Central memory CD4-positive, alpha-beta T cell (primary cell): ENCODE measurements around the gene TRIM40.
A peak's percentile ranks its signal among the peaks of the same experiment; 100 is the strongest.
"Not testable (repeated sequence)": the region's sequence is repeated elsewhere in the genome, so short reads cannot be mapped to it uniquely, and the experiment has no call there.

Experiments used
- DNase-seq: peaks from one replicate; pipeline ENCODE4 v3.0.0; 2022

TRIM40 gene

DNA sequence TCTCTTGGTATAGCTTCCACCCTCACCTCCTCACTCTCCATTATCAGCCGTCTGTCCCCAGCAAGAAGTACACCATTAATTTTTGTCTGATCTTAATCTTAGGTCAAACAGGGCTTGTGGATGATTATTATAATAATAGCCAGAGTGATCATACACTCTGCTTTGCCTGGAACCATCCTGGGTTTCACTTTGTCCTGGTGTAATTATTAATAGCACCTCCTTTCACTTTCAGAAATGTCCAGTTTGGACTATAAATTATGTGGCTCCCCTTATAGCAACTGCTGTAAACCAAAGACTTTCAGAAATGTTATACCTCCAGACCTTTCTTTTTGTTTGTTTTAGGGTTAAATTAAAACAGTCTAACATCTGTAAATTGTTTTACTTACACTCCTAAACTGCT, 22.1 kb upstream of the TRIM40 start:
- DNase-seq: no peak

DNA sequence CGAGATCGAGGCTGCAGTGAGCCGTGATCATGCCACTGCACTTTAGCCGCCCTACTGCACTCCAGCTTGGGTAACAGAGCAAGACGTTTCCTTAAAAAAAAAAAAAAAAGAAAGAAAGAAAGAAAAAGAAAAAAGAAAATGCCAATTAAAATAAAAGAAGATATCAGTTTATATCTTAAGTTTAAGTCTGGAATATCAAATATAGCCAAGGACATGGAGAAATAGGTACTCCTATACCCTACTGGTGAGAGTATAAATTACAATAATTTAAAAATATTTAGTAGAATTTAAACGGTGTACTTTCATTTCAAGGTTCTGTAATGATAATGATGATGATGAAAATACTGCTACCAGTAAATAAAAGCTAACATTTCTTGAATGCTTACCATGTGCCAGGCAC, 19.2 kb upstream of the TRIM40 start:
- DNase-seq: no peak

GRCh38 chr6:30118691-30119090, 17.2 kb upstream of the TRIM40 start:
- DNase-seq: not testable (repeated sequence)

- no peak for DNase-seq
These were observed 14.2 kb upstream of the TRIM40 start for GRCh38 chr6:30121446-30122366.

DNA sequence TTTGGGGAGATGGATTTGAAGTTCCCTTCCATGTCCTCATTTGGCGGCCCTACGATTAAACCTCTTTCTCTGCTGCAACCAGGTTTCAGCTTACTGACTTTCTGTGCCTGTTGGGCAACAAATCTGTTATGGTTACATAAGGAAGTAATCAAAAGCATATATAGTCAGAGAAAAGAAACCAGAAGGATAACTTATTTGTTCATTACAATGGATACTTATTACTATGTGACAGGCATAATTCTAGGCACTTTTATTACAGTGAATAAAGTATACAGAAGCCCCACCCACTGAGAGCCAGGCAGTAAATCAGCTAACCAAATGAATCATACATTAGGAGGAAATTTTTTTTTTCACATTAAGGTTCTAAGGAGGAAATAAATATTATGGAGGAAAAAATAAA, 13.4 kb upstream of the TRIM40 start:
- no peak for DNase-seq

- DNase-seq: no peak
These were observed 8.5 kb upstream of the TRIM40 start for GRCh38 chr6:30127238-30128093.

GRCh38 chr6:30129265-30130178, 6.4 kb upstream of the TRIM40 start:
- no peak for DNase-seq

DNA sequence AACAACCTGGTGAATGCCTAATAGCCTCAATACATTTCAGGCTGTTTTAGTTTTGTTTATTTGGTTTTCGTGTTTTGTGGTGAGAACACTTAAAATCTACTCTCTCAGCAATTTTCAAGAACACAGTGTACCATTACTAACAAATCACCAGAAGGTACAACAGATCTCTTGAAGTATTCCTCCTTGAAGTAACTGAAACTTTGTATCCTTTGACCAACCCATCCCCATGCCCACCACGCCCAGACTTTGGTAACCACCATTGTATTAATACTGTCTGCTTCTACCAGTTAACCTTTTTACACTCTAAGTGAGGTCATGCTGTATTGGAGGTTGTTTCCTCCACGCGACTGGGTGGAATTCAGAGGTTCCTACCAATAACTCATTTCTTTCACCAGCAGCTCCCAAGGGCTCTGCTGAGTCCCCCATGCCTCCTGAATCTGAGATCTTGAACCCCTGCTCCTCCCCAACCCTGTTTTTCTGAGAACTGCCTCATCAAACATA, 5.7 kb upstream of the TRIM40 start:
- no peak for DNase-seq

DNA sequence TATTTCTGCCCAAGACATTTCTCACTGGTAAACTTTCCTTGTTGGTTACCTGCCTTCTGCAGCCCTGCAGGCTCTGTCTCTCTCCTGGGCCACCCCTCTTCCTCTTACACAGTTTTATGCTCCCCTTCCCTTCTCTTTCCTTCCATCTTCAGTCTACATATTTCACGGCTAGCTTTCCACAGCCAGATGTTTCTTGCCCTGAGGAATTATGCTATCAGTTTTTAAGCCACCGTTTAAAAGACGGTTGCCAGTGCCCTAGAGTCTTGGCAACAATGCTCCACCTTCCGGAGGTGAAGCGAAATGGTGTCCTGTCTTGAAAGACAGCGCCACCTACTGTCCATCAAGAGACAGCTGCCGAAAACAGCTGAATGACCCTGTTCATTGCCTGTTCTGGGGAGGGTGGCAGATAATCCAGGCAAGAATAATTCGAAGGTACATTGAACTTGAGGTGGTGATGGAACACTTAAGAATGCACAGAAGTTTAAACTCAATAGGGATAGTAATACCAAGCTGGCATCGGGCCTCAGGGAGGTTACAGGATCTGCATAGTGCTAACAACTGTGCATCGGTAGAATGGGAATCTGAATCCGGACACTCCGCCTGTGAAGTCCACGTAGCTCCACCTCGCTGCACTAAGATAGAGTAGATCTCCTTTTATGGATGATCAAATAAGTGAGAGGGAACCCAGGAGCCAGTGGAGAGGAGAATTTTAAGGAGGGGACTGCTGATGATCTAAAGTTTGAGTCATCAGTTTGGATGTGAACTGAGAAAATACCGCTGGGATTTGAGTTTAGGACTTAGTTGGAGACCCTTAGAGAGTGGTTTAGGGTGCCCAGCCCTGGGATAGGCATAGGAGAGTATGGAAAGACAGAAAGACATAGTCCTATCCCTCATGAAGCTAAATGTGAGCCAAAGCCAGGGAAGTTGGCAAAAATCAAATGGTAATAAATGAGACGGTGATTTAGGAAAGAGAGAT, 4.8 kb upstream of the TRIM40 start:
- peak; percentile 76 for DNase-seq

DNA sequence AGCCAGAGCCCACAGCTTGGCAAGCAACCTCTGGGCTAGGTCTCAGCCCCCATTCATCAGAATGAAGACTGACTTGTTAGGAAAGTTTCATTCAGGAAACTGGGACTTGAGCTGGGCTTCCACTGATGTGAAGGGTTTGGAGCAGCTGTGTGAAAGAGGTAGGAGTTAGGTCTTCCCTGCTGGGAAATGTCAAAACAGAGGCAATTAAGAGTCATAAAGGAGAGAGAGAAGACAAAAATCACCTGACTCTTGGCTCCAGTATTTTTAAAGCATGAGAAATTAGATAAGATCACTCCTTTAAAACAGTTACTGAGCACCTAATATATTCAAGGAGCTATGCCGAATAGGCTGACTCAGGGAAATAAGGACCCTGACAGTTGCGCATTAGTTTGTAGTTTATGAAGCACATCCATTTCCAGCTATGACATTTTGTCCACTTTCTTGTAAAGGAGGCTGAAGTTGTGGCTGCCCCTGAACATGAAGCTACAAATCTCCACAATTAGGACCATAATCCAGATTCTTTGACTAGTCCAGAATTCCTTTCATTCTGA, 3.9 kb upstream of the TRIM40 start:
- no peak for DNase-seq

DNA sequence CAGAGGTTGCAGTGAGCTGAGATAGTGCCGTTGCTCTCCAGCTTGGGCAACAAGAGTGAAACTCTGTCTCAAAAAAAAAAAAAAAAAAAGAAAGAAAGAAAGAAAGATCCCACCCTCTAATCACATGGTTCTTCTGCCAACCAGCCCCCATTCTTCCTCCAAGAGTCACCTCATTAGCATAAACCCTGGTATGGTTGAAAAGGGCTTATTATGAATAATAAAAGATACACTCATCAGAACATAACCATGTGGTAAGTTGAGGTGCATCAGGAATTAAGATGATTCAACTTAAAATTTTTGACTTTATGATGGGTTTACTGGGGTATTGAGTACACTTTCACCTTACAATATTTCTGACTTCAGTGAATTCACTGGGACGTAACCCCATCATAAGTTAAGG, 793 bp upstream of the TRIM40 start:
- DNase-seq: no peak

- no peak for DNase-seq
These were observed 788 bp downstream of the TRIM40 start for GRCh38 chr6:30136570-30137286.

DNA sequence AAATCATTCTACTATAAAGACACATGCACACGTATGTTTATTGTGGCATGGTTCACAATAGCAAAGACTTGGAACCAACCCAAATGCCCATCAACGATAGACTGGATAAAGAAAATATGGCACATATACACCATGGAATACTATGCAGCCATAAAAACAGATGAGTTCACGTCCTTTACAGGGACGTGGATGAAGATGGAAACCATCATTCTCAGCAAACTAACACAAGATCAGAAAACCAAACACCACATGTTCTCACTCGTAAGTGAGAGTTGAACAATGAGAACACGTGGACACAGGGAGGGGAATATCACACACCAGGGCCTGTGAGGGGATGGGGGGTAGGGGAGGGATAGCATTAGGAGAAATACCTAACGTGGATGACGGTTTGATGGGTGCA, 4.3 kb downstream of the TRIM40 start:
- not testable (repeated sequence) for DNase-seq

DNA sequence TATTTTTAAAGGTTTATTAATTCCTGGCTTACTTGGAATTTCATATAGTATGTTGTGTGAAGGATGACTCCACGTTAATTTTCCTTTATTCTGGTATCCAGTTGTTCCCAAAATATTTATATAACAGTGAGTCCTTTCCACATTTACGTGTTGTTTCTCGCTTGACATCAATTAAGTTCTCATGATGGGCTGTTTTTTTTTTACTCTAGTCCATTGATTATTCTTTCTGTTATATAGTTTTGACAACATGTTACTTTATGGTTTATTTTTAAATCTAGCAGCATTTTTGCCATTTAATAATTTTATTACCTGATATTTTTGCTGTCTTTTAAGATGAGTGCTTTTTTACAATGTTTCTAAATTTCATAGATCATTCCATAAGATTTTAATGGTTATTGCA, 6.7 kb downstream of the TRIM40 start:
- DNase-seq: no peak

- no peak for DNase-seq
These were observed 7.8 kb downstream of the TRIM40 start for GRCh38 chr6:30143780-30144179.

- DNase-seq: no peak
These were observed 8.9 kb downstream of the TRIM40 start for GRCh38 chr6:30144811-30145210.

- DNase-seq: no peak
These were observed 9.9 kb downstream of the TRIM40 start for GRCh38 chr6:30145818-30146217.

DNA sequence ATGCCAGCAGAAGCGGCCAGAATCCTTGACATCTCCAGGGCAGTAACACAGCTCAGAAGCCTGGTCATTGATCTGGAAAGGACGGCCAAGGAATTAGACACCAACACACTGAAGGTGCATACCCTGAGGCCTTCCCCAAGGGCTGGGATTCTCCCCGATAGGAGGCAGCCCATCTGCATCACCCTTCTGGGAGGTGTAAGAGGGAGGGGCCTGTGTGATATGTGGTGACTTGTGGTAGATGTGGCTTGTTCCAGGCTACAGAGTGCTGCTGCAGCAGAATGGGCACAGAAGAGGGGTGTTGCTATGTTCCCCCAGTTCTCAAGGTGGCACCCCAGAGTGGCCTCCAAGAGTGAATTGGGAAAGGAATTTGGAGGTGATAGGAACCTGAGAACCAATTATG, 11.2 kb downstream of the TRIM40 start:
- no peak for DNase-seq

DNA sequence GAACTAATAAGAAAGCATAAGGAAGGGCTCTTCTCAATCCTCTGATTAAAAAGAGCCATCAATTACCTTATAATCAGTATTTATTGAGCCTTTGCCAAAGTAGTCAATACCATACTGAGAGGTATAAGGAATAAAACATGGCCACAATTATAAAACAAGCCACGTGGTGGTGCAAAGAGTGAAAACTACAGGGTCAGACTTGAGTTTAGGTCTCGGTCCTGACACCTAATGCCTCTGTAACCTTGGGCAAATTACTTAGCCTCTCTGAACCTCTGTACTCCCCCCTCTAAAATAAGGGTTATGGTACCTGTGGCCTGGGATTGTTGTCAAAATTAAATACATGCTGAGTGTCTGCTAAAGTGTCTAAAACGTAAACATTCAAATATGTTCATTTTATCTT, 13.3 kb downstream of the TRIM40 start:
- DNase-seq: no peak

DNA sequence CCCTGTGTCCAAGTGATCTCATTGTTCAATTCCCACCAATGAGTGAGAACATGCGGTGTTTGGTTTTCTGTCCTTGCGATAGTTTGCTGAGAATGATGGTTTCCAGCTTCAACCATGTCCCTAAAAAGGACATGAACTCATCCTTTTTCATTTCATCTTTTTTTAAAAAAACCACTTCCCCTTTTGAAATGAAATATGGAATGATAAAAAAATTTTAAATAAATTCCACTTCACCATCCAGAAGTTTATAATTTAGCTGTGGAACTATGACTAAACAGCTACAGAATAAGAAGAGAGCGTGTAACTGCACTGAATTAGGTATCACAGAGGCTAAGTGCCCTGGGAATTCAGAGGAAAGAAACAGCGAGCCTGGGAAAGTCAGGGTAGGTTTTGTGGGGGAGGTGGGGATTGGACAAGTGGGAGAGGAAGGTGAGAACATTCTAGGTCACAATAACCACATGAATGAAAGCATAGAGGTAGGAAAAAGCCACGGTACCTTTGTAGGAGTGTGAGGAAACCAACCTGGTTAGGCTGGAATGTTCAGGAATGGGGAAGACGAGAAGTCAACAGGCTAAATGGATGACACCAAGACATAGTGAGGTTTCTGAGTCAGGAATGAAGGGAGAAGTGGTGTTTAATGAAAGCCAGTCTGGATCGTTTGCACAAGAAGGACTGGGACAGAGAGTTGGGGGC, 14.1 kb downstream of the TRIM40 start:
- DNase-seq: no peak
